Measurements from ENCODE around the gene FRMPD2.
"Not testable (repeated sequence)": the region's sequence is repeated elsewhere in the genome, so short reads cannot be mapped to it uniquely, and the experiment has no call there.

Gene FRMPD2

GRCh38 chr10:48205918-48206317 is 68.6 kb downstream of the FRMPD2 start:
- DNase-seq (ENCODE audit: low read depth, low spot score) = peak; percentile 49

- peak; percentile 15 for DNase-seq (ENCODE audit: low read depth, low spot score)
Measured at GRCh38 chr10:48199580-48200377, 74.7 kb downstream of the FRMPD2 start.

- no peak for DNase-seq (ENCODE audit: low read depth, low spot score)
Measured at GRCh38 chr10:48197236-48197899, 77.1 kb downstream of the FRMPD2 start.

GRCh38 chr10:48195803-48196202 is 78.7 kb downstream of the FRMPD2 start:
- DNase-seq (ENCODE audit: low read depth, low spot score) = no peak

DNA sequence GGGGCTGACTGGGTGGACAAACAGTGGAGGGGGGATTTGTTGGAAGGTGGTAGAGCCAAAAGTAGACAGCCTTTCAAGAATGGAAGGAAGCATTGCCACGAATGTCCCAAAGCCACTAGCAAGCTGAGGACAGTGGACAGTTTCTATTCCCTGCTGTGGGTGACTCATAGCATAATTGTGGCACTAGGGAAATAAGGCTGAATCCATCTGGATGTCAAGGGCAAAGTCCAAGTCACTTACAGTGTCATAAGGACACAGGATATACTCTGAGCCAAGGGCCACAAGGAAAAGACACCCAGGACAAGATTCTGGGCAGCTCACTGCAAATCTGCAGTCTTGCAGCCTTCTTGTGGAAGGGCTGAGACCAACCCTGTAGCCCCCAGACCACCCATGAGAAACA is 79.7 kb downstream of the FRMPD2 start:
- no peak for DNase-seq (ENCODE audit: low read depth, low spot score)

- no peak for DNase-seq (ENCODE audit: low read depth, low spot score)
Measured at GRCh38 chr10:48193556-48193955, 80.9 kb downstream of the FRMPD2 start.

- DNase-seq (ENCODE audit: low read depth, low spot score) = no peak
Measured at GRCh38 chr10:48192881-48193450, 81.5 kb downstream of the FRMPD2 start.

GRCh38 chr10:48187713-48188485 is 86.6 kb downstream of the FRMPD2 start:
- DNase-seq (ENCODE audit: low read depth, low spot score) = no peak

- no peak for DNase-seq (ENCODE audit: low read depth, low spot score)
Measured at GRCh38 chr10:48187126-48187525, 87.4 kb downstream of the FRMPD2 start.

- not testable (repeated sequence) for DNase-seq (ENCODE audit: low read depth, low spot score)
Measured at GRCh38 chr10:48186264-48186804, 88.2 kb downstream of the FRMPD2 start.

- DNase-seq (ENCODE audit: low read depth, low spot score) = no peak
Measured at GRCh38 chr10:48184224-48184623, 90.3 kb downstream of the FRMPD2 start.

GRCh38 chr10:48172715-48173114 is 101.8 kb downstream of the FRMPD2 start:
- DNase-seq (ENCODE audit: low read depth, low spot score) = not testable (repeated sequence)

DNA sequence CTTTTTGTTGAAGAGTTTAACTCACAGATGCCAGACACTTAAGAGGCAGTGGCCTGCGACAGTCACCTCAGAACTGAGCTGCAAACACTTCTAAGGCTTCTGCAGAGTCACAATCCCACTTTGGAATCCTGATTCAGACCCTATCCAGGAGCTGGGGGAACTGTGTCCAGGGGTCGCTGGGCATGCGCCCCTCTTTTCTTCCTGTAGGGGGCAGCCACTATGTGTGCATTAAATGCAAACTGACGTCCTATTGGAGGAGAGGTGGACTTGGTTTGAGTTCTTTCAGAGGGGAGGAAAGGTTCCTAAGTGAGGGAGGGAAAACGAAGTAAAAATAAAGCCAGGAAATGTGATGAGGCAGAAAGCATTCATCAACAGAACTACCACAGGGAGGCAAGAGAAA is 113.8 kb downstream of the FRMPD2 start:
- DNase-seq (ENCODE audit: low read depth, low spot score) = not testable (repeated sequence)

DNA sequence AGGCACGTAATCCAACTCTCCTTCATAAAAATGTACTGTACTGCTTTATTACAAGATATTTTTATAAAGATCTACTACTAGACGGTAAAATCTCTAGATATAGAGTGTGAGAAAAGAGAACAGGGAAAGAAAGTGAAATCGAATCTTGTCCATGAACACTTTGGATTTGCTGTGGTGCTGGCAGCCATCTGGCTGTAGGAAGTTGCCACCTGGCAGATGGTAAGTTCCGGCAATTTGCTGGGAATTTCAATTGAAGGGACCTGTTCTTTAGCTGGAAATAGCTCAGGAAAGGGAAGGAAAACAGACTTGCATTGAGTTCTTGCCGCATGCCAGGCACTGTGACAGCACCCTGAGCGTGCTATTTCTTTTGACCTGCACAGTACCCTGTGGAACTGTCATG is 114.3 kb downstream of the FRMPD2 start:
- not testable (repeated sequence) for DNase-seq (ENCODE audit: low read depth, low spot score)

- not testable (repeated sequence) for DNase-seq (ENCODE audit: low read depth, low spot score)
Measured at GRCh38 chr10:48154211-48155140, 120.0 kb downstream of the FRMPD2 start.

DNA sequence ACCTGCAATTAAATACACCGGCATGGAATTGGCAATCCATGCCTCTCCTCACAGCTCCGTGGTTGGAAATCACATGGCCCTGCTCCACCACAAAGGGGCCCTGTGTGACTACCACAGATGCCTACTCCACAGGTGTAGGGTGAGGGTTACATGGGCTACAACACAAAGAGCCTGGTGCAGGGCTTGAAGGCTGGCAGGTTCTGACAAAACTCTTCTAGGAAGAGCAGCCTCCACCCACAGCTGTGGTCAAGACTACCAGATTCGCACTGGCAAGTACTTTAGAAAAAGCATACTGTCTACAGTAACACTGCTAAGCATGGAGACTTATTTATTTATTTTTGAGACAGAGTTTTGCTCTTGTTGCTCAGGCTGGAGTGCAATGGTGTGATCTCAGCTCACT is 126.9 kb downstream of the FRMPD2 start:
- DNase-seq (ENCODE audit: low read depth, low spot score) = not testable (repeated sequence)

DNA sequence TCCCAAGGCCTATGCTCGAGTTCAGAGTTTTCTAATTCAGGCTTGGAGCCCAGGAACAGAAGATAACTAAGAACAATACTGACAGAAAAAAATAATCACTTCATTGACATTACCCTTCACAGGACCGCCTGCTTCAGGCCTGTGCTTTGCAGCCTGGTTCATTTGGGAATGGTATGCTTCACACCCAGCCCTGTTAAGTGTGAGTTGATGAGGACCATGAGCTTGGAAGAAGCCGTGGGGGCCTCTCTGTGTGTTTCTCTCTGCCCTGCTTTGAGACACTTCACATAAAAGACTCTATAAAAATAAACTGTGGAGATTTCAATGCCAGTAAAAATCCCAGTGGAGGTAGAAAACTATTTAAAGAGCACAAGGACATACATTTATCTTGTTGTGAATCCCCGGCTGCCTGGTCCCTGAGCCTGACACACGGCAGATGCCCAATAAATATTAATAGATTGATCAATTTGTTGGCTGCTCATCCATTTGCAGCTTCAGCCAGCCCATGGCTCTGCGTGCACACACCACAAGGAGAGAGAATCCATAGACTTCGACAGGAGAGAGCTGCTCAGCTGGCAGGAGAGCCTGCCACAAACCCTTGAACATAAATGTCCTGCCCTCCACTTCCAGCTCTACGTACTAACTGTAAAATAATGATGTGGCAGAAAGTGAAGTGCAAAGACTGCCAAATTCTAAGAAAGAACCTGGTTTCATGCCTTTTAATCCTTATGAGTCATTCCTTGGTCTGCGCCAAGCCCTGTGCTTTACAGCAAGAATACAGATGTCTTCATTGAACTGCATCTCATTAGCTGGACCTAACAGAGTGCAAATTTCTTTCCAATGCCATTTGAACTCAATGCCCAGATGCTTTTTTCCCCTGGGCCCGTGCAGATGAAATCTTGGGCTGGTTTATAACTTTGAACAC is 130.5 kb downstream of the FRMPD2 start:
- DNase-seq (ENCODE audit: low read depth, low spot score) = not testable (repeated sequence)

GRCh38 chr10:48140949-48141348 is 133.5 kb downstream of the FRMPD2 start:
- not testable (repeated sequence) for DNase-seq (ENCODE audit: low read depth, low spot score)

Data from astrocyte of the hippocampus (primary cell).